ENCODE measurements around the gene ARHGEF11.

DNA sequence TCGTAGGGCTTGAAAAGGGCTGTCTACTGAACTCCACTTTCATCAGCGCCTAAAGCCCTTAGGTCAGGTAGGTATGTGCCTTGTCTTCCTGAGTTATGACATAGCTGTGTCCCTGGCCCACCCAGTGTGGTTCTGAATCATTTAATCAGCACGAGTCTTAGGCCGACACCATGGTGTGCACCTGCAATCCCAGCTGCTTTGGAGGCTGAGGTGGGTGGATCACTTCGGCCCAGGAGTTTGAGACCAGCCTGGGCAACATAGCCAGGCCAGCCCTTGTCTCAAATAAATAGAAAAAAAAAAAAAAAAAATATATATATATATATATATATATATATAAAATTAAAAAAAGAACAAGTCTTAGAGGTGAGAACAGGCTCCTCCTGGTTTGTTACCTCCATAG lies 109.4 kb downstream of the ARHGEF11 start:
- no peak for TF ChIP-seq POLR2A (IDR thresholded peaks at IDR 0.05)
- TF ChIP-seq, protein P1, sequence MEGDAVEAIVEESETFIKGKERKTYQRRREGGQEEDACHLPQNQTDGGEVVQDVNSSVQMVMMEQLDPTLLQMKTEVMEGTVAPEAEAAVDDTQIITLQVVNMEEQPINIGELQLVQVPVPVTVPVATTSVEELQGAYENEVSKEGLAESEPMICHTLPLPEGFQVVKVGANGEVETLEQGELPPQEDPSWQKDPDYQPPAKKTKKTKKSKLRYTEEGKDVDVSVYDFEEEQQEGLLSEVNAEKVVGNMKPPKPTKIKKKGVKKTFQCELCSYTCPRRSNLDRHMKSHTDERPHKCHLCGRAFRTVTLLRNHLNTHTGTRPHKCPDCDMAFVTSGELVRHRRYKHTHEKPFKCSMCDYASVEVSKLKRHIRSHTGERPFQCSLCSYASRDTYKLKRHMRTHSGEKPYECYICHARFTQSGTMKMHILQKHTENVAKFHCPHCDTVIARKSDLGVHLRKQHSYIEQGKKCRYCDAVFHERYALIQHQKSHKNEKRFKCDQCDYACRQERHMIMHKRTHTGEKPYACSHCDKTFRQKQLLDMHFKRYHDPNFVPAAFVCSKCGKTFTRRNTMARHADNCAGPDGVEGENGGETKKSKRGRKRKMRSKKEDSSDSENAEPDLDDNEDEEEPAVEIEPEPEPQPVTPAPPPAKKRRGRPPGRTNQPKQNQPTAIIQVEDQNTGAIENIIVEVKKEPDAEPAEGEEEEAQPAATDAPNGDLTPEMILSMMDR (IDR thresholded peaks at IDR 0.05) = no peak

All from Peyer's patch (tissue), 4 donors.